Neural cell (in vitro differentiated cells): ENCODE data around the gene RSBN1. TPM values are rescaled to one million over a fixed set of nuclear protein-coding genes. Genes with fewer than 3 reads are reported as not detected.
"Not testable (repeated sequence)": the region's sequence is repeated elsewhere in the genome, so short reads cannot be mapped to it uniquely, and the experiment has no call there.

Experiments
- H2AFZ ChIP-seq: fragments of 200-600, 300-800 bp; sonication (generic), shearing (Covaris generic); 2 replicates; pipeline ENCODE4 v1.6.0; 2014; ENCODE audit warnings: low read depth, mild to moderate bottlenecking, antibody characterized with exemption, low read length, moderate library complexity
- H3F3A ChIP-seq: fragments of 200-600 bp; shearing (Covaris generic); 2 replicates; pipeline ENCODE4 v1.6.1; 2016; ENCODE audit warnings: mild to moderate bottlenecking, moderate library complexity, mixed read lengths, antibody characterized with exemption, low read length; ENCODE audit not compliant: insufficient read depth, poor library complexity, severe bottlenecking
- H3K27ac ChIP-seq: fragments of 200-600, 300-800 bp; sonication (generic), shearing (Covaris generic); 2 replicates; pipeline ENCODE4 v1.5.1; 2014; ENCODE audit warnings: mild to moderate bottlenecking, low read length, moderate library complexity
- H3K27me3 ChIP-seq: fragments of 300-800, 200-600 bp; sonication (generic), shearing (Covaris generic); 2 replicates; pipeline ENCODE4 v1.6.0; 2014; ENCODE audit warnings: mild to moderate bottlenecking, low read depth, low read length, moderate library complexity; ENCODE audit not compliant: insufficient read depth
- H3K36me3 ChIP-seq: fragments of 300-800, 200-600 bp; sonication (generic), shearing (Covaris generic); 2 replicates; pipeline ENCODE4 v1.5.1; 2014; ENCODE audit warnings: mild to moderate bottlenecking, antibody characterized with exemption, low read length, moderate library complexity; ENCODE audit not compliant: insufficient read depth
- H3K4me2 ChIP-seq: fragments of 300-800, 200-600 bp; sonication (generic), shearing (Covaris generic); 2 replicates; pipeline ENCODE4 v1.6.0; 2014; ENCODE audit warnings: mild to moderate bottlenecking, low read length
- H3K4me3 ChIP-seq: fragments of 300-800, 200-600 bp; sonication (generic), shearing (Covaris generic); 2 replicates; pipeline ENCODE4 v1.5.1; 2014; ENCODE audit warnings: mild to moderate bottlenecking, low read length, moderate library complexity
- H3K79me2 ChIP-seq: fragments of 200-600 bp; shearing (Covaris generic); replicated peaks from 2 replicates; pipeline ENCODE4 v1.6.0; 2014; ENCODE audit warnings: mild to moderate bottlenecking, low read length, moderate library complexity; ENCODE audit not compliant: insufficient read depth
- H3K9ac ChIP-seq: fragments of 300-800, 200-600 bp; sonication (generic), shearing (Covaris generic); 2 replicates; pipeline ENCODE4 v1.6.1; 2016; ENCODE audit warnings: mild to moderate bottlenecking, low read length, mixed read lengths
- H3K9me2 ChIP-seq: fragments of 200-600 bp; shearing (Covaris generic); 2 replicates; pipeline ENCODE4 v1.6.1; 2016; ENCODE audit warnings: mild to moderate bottlenecking, low read length, mixed read lengths; ENCODE audit not compliant: insufficient read depth
- H3K9me3 ChIP-seq: fragments of 200-600, 300-800 bp; sonication (generic), shearing (Covaris generic); 2 replicates; pipeline ENCODE4 v1.6.1; 2016; ENCODE audit warnings: mild to moderate bottlenecking, mixed run types, low read length, moderate library complexity, mixed read lengths
- H4K20me1 ChIP-seq: fragments of 200-600 bp; shearing (Covaris generic); 2 replicates; pipeline ENCODE4 v1.6.1; 2016; ENCODE audit warnings: mild to moderate bottlenecking, mixed run types; ENCODE audit not compliant: insufficient read depth
- CTCF ChIP-seq: fragments of 450-650 bp; IDR thresholded peaks from 2 replicates; pipeline ENCODE4 v1.5.1; 2014; ENCODE audit warnings: antibody characterized with exemption, mild to moderate bottlenecking, moderate library complexity; ENCODE audit not compliant: poor library complexity, severe bottlenecking
- EP300 ChIP-seq: fragments of 450-650 bp; conservative IDR thresholded peaks from 2 replicates; pipeline ENCODE4 v1.6.1; 2014; ENCODE audit warnings: antibody characterized with exemption, mild to moderate bottlenecking, moderate library complexity; ENCODE audit not compliant: poor library complexity, severe bottlenecking
- MXI1 ChIP-seq: fragments of 450-650 bp; conservative IDR thresholded peaks from 2 replicates; pipeline ENCODE4 v1.6.1; 2014; ENCODE audit warnings: antibody characterized with exemption, mild to moderate bottlenecking; ENCODE audit not compliant: poor library complexity, severe bottlenecking
- POLR2AphosphoS5 ChIP-seq: IDR thresholded peaks from 2 replicates; pipeline ENCODE4 v1.6.1; 2012
- REST ChIP-seq: IDR thresholded peaks from 2 replicates; pipeline ENCODE4 v1.6.1; 2012; ENCODE audit warnings: borderline replicate concordance
- SMC3 ChIP-seq: fragments of 450-650 bp; conservative IDR thresholded peaks from 2 replicates; pipeline ENCODE4 v1.6.1; 2014; ENCODE audit warnings: antibody characterized with exemption, mild to moderate bottlenecking, moderate library complexity; ENCODE audit not compliant: poor library complexity
- TAF1 ChIP-seq: IDR thresholded peaks from 2 replicates; pipeline ENCODE4 v1.6.1; 2012; ENCODE audit warnings: low read depth
- polyA plus RNA-seq: library from polyadenylated mRNA; depleted of rRNA; stranded (reverse); fragments of >200 nt; gene quantifications from 2 replicates; pipeline ENCODE4 v1.2.3, GENCODE V29; 2014

The RSBN1 gene
- polyA plus RNA-seq, 1 donor from 2014 or later, result 33.7 TPM

GRCh38 chr1:113721010-113721409 lies 91.3 kb downstream of the RSBN1 start:
- TF ChIP-seq EP300 (no peak), MXI1 (no peak), POLR2AphosphoS5 (no peak), REST (no peak)
- no peaks in the 10 kb centered on the region for H3K36me3 ChIP-seq

GRCh38 chr1:113718621-113719020 lies 93.7 kb downstream of the RSBN1 start:
- H3K4me2 ChIP-seq, H3K4me3 ChIP-seq, H3K27me3 ChIP-seq, H4K20me1 ChIP-seq, H3F3A ChIP-seq, H3K27ac ChIP-seq, H3K9me2 ChIP-seq, H3K79me2 ChIP-seq, H3K36me3 ChIP-seq, H2AFZ ChIP-seq, H3K9ac ChIP-seq: not testable (repeated sequence)
- H3K9me3 ChIP-seq, result peaks cover 10% of the 10 kb centered on the region

More at GRCh38 chr1:113721010-113721409, 91.3 kb downstream of the RSBN1 start:
- H3K9ac ChIP-seq, result no peak overlapping the region
- no peak overlapping the region for H3K27ac ChIP-seq
- H3K4me2 ChIP-seq, result no peak overlapping the region
- H4K20me1 ChIP-seq, result no peaks in the 10 kb centered on the region
- peaks cover 10% of the 10 kb centered on the region for H3K9me3 ChIP-seq
- H3K27me3 ChIP-seq, result no peaks in the 10 kb centered on the region
- no peaks in the 10 kb centered on the region for H3K79me2 ChIP-seq
- no peak overlapping the region for H2AFZ ChIP-seq
- no peaks in the 10 kb centered on the region for H3K9me2 ChIP-seq
- H3F3A ChIP-seq, result no peaks in the 10 kb centered on the region
- no peak overlapping the region for H3K4me3 ChIP-seq

DNA sequence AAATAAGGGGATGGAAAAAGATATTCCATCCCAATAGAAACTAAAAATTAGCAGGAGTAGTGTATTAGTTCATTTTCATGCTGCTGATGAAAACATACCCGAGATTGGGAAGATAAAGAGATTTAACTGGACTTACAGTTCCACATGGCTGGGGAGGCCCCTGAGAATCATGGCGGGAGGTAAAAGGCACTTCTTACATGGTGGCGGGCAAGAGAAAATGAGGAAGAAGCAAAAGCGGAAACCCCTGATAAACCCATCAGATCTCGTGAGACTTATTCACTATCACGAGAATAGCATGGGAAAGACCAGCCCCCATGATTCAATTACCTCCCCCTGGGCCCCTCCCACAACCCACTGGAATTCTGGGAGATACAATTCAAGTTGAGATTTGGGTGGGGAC lies 94.8 kb downstream of the RSBN1 start:
- not testable (repeated sequence) for H3K4me2 ChIP-seq, H3K9ac ChIP-seq, H3K79me2 ChIP-seq, H3K27ac ChIP-seq, H2AFZ ChIP-seq, H3K36me3 ChIP-seq, H4K20me1 ChIP-seq, H3K27me3 ChIP-seq, H3F3A ChIP-seq, H3K4me3 ChIP-seq, H3K9me2 ChIP-seq
- H3K9me3 ChIP-seq, result peaks cover 10% of the 10 kb centered on the region

DNA sequence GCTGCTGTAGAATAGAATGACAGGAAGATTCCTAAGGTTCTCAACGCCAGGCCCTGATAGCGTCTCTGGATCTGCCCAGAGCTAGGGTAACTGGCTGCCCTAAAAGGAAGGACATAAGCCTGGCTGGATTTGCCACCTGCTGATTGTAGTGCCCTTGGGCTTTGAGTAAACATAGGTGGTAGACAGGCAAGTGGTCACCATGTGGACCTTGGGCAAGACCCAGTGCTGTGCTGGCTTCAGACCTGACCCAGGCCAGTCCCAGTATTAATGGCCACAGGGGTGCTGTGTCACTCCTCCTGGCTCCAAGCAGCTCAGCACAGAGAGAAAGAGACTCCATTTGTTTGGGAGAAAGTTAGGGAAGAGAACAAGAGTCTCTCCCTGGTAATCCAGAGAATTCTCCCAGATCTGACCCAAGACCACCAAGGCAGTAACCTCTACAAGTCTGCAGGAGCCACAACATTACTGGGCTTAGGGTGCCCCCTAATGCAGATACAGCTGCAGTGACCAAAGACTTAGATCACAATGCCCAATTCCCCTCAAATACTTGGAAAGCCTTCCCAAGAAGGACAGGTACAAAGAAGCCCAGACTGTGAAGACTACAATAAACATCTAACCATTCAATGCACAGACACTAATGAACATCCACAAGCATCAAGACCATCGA lies 97.5 kb downstream of the RSBN1 start:
- Histone ChIP-seq H3K27ac (no peak overlapping the region), H4K20me1 (no peaks in the 10 kb centered on the region), H2AFZ (no peak overlapping the region), H3K9ac (no peak overlapping the region), H3K4me2 (no peak overlapping the region), H3K79me2 (no peaks in the 10 kb centered on the region), H3F3A (no peaks in the 10 kb centered on the region), H3K4me3 (no peak overlapping the region), H3K9me3 (peaks cover 5% of the 10 kb centered on the region), H3K9me2 (no peaks in the 10 kb centered on the region), H3K36me3 (no peaks in the 10 kb centered on the region), H3K27me3 (no peaks in the 10 kb centered on the region)
- TF ChIP-seq EP300 (no peak), SMC3 (no peak), MXI1 (no peak), TAF1 (no peak), CTCF (no peak), POLR2AphosphoS5 (no peak)
